Measurements from ENCODE around the gene SCUBE3.

Gene SCUBE3

DNA sequence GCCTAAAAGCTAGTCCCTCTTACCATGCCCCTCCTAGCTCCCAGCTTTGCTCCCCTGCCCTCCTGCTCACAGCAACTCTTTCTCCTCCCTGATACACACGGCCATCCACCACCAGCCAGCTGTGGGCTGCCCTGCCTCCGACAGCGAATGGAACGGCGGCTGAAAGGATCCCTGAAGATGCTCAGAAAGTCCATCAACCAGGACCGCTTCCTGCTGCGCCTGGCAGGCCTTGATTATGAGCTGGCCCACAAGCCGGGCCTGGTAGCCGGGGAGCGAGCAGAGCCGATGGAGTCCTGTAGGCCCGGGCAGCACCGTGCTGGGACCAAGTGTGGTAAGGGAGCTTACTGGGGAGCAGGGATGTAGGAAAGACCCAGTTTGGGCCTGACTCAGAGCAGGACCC is 29.1 kb downstream of the SCUBE3 start:
- DNase-seq: no peak

GRCh38 chr6:35243386-35243958 is 29.7 kb downstream of the SCUBE3 start:
- DNase-seq: no peak

DNA sequence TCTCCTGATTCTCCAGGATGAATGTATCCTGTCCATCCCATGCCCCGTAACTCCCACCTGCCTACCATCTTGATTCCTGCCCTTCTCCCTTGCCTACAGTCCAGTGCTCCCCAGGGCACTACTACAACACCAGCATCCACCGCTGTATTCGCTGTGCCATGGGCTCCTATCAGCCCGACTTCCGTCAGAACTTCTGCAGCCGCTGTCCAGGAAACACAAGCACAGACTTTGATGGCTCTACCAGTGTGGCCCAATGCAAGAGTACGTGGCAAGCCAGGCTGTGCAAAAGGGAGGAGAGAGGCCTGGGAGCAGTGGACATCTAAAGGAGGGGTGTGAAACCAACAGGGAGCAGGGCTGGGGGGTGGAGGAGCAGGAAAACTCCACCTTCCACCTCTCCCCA is 30.8 kb downstream of the SCUBE3 start:
- no peak for DNase-seq

DNA sequence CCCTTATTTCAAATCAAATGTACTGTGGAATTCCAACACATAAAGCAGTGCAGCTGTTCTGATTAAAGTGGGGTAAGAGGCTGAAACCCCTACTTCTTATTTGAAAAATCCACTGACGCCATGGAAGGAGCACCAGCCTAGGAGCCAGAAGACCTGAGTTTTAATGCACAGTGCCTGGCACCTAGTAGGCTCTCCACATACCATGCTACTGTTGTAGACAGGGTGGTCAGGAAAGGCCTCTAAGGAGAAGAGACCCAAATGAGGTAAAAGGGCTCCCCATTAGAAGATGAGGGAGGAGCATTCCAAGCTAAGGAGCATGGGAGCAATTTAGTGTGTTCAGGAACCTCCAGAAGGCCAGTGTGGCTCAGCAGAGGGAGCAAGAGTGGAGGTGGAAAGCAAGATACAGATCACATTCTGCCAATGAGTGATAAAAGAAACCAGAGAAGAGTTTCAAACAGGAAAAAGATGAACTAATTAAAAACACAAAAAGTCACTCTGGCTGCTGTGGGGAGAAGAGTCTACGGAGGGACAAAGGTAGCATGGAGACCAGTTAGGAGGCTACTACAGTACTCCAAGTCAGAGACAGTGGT is 34.0 kb downstream of the SCUBE3 start:
- DNase-seq: no peak

GRCh38 chr6:35248300-35248699 is 34.5 kb downstream of the SCUBE3 start:
- no peak for DNase-seq

DNA sequence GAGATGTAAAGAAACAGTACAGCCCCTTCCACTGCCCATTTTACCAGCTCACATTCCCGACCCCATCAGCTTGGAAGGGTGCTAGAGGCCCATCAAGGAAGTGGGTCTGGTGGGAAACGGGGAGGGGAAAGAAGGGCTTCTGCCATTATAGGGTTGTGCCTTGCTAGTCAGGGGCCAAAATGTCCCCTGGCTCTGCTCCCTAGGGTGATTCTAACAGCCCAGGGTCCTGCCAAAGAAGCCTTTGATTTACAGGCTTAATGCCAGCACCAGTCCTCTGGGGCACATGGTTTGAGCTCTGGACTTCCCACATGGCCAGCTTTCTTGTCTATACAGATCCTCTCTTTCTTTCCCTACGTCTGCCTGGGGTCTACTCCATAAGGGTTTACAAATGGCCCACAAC is 35.2 kb downstream of the SCUBE3 start:
- no peak for DNase-seq

DNA sequence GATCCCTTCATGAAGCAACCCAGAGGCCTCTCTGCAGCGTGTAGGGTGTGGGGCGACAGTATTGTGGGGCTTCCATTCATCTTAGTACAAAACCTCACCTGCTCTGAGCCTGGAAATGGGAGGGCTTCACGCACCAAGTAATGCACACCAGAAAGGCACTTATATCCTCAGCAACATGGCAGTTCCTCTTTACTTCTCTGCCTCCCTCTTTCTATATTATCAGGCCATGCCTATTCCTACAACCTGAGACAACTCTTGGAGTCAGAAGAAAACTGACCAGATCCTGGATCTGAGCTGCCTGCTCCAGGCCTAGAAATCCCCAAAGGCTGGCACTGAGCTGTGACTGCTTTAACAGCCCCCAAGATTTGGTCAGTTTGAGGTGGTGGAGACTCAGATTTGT is 38.2 kb downstream of the SCUBE3 start:
- DNase-seq: no peak

DNA sequence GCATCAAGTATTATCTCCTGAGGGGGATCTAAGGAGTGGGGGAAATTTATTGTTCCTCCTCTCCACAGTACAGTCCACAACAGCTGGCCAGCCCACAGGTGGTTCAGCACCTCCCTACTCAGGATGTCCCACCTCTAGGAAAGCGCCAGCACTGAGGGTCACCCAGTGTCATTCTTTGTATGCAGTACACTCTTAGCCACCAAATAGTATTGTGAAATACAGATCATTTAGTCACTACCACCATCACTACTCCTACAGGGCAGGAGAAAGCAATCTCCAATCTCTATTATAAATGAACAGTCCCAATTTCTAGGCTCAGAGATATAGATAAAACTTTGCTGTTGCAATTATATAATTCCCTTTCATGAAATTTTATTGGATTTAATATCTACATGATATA is 39.5 kb downstream of the SCUBE3 start:
- no peak for DNase-seq

DNA sequence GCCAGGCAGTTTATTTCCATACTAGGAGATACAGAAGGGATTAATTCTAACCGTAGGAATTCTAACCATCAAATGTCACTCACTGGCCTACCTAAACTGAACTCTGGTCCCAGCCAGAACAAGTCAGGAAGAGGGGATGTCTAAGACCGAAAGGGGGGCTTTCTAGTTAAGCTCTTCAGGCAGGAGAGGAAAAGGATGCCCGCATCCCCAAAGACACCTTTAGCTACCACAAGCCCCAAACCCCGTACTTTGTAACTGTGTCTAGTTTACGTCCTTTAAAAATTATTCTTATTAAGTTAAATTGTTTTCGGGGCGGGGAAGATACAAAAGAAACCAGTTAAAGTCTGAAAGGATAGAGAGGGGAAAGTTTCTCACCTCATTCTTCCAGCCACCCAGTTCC is 44.6 kb downstream of the SCUBE3 start:
- no peak for DNase-seq

- DNase-seq: no peak
Observed at GRCh38 chr6:35258858-35259193, 45.1 kb downstream of the SCUBE3 start.

GRCh38 chr6:35259194-35259947 is 45.6 kb downstream of the SCUBE3 start, which contains the start of gene ZNF76:
Gene ZNF76, plus strand, starts transcription at chr6:35259735. Its CDS starts 21,417 bp downstream, at chr6:35281152.
- peak; percentile 92 for DNase-seq

GRCh38 chr6:35259948-35260590 is 46.3 kb downstream of the SCUBE3 start:
- DNase-seq: peak; percentile 60

DNA sequence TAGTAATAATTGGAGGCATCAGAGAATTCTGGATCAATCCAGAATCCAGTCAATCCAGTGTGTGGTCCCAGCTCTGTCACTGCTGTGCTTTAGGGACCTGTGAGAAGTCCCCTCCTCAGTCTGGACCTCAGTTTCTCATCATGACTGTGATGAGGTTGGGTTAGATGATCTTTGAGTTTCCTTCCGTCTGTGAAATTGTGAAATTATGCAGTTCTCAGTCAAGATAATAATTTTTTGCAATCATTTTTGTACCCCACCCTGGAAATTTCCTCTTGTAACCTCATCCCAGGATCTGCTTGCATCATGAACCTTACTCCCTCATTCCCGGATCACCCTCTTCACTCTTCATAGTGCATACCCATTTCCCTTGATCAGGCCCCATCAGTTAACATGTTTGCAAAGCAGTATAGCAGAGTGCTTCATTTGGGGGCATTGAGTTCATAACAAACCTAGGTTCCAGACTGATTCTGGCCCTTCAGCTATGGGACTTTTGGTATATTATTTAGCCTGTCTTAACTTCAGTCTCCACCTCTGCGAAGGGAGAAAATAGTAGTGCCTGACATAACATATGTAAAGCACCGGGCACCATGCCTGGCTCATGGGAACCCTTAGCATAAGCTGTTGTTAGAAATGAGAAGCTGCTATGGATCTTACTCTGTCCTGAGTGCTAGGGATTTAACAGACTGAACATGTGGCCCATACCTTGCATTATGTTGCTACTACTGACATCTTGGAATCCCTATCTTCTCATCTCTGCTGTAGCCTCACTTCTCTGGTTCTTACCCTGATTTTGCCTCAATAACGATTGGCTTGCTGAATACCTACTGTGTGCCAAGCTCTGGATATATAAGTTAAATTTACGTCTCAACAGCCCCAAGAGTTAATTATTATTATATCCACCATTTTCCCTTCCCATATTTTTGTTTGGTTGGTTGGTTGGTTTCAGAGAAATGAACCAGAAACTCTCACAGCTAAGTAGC is 47.1 kb downstream of the SCUBE3 start:
- no peak for DNase-seq

DNA sequence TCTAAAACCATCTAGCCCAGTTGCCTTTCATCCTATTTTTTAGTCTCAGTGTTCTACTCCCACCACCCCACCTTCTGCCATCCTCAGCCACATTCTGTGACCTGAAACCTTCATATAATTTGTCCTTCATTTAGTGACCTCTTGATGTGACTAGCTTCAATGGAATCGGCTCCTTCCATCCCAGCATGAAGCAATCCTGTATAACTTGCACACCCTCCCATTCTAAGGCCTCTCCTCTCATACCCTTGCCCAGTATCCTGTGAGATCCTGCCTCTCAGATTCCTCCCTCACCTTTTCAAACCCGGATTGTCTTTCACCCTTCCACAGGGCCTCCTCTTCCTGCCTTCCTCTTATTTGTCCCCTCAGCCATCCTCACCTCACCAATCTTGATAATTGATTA is 48.8 kb downstream of the SCUBE3 start:
- no peak for DNase-seq

DNA sequence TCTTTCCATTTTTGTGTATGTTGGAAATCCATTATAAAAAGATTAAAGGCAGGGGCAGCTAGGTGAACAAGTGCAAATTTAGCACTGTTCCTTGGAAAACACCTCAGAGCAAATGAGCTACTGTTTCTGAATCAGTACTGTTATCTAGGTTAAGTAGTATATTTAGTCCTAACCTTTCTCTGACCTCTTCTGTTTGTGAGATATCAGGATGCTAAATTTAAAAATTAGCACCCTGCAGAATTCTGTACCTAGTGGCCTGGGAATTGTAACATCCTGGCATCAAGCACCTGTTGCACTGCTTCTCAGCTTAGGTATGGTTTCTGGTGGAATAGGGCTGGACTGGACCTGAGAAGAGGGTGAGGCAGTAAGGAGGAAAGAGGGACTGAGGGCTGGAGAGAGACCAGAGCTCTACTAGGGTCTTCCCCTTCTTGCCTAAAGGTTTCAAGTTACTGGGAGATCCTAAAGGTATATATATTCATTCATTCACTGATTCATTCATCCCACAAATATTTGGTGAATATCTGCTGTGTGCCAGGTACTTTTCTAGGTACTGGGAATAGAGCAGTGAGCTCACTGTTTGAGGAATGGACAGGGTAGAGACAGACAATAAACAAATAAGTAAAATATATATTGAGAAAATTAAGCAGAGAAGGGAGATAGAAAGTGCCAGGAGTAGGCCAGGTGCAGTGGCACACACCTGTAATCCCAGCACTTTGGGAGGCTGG is 51.0 kb downstream of the SCUBE3 start:
- DNase-seq: no peak

DNA sequence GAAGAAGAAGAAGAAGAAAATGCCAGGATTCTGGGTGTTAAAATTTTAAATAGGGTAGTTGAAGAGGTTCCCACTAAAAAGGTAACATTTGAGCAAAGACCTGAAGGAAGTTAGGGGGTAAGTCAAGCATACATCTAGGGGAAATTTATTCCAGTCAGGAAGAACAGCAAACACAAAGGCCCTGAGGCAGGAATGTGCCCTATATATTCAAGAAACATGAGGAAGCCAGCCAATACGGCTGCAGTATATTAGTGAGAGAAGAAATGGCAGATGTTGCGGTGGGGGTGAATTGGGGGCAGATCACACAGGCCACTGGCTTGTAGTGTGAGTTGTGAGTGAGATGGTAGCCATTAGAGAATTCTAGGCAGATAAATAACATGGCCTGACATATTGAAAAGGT is 51.8 kb downstream of the SCUBE3 start:
- no peak for DNase-seq

DNA sequence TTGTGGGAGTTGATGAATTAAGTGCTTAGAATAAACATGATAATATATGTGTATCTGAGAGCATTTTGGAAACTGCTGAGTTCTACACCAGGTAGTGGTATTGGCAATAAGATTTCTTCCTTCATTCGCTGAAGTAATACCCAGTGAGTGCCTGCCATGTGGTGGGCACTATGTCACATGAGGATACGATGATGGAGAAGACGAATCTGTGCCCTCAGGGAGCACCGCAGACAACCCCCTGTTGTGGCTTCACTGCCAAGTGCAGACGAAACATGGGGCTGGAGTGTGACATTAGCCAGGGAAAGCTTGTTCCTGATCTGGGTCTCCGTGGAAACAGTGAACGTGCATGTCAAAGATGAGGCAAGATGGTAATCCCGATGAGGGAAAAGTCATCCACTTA is 53.7 kb downstream of the SCUBE3 start:
- DNase-seq: no peak

DNA sequence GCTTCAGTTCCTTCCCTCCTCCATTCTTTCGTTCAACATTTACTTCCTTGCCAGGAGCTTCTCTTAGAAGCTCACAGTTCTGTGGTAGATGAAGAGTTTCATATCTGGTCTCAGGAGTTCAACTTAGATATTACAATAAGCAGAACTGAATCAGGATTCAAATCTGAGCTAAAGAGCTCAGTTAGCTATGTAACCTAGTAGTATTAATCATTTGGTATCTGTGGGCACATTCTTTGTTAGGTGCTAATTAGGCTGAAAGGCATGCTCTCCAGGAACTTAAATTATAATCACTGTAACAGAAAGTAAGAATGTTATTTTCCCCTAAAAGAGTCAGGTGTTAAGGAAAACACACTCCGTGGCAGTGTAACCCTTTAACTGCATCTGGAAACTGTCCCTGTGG is 54.1 kb downstream of the SCUBE3 start:
- no peak for DNase-seq

DNA sequence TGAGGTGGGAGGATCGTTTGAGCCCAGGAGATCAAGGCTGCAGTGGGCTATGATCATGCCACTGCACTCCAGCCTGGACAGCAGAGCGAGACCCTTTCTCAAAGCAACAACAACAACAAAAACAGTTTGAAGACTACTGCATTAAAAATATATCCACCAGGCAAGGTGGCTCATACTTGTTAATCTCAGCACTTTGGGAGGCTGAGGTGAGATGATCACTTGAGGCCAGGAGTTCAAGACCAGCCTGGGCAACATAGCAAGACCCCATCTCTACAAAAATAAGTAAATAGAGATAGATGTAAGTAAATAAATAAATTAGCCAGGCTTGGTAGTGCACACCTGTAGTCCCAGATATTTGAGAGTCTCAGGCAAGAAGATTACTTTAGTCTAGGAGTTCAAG is 58.2 kb downstream of the SCUBE3 start:
- no peak for DNase-seq

GRCh38 chr6:35273822-35274559 is 60.2 kb downstream of the SCUBE3 start:
- no peak for DNase-seq

DNA sequence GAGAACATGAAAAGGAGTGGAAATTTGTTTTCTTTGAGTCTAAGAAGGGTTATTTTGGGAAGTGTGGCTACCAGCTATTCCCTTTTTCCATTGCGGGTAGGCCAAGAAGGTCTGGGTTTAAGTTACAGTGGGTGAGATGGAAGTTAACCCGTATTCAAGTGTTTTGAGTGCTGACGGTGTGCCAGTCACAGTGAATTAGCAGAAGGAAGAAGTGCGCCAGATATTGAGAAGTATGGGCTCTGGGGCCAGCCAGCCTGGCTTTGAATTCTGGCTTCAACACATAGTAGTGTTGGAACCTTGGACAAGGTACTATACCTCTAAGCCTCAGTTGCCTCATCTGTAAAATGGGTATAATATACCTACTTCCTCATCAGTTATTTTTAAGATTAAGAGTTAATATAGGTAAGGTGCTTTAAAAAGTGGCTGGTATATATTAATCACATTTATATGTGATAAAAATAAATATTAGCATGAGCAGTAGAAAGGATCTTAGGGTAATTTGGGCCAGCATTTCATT is 62.0 kb downstream of the SCUBE3 start:
- no peak for DNase-seq
